ENCODE measurements around the gene WDTC1. TPM values are rescaled to one million over a fixed set of nuclear protein-coding genes. Genes with fewer than 3 reads are reported as not detected.

The WDTC1 gene
- total RNA-seq, 4 donors from 2014 or later = 39.9 to 79.8 (median 62.0) TPM

- TF ChIP-seq POLR2A (IDR thresholded peaks at IDR 0.05; ENCODE audit: low read depth) (no peak), EP300 (IDR thresholded peaks at IDR 0.05) (no peak), POLR2AphosphoS5 (IDR thresholded peaks at IDR 0.05) (no peak), CTCF (IDR thresholded peaks at IDR 0.05) (no peak)
- H3K36me3 ChIP-seq = peaks cover 66 to 93% (median 90%) of the 10 kb centered on the region in 4 donors
- H3K27me3 ChIP-seq = no peaks in the 10 kb centered on the region
- intact Hi-C loops (cut with DNase I) = loop anchor here (1.0 to 2.0 kb wide), 2 partner anchors 32 to 56 kb away; no protein-coding TSS in a partner anchor
- no peaks in the 10 kb centered on the region for H3K9me3 ChIP-seq
- peaks cover 18 to 30% (median 27%) of the 10 kb centered on the region in 4 donors for H3K4me1 ChIP-seq
- DNase-seq (ENCODE audit: extremely low spot score) = no peak
- H3K27ac ChIP-seq (replicated peaks in 1 of 4) = no peak overlapping the region
- H3K4me3 ChIP-seq = no peak overlapping the region
- WGBS = 80% methylated on average over 20 of the region's 37 CpGs
These were observed 122.3 kb downstream of the WDTC1 start for GRCh38 chr1:27356619-27357280.

GRCh38 chr1:27357281-27358037, 123.0 kb downstream of the WDTC1 start:
- H3K9me3 ChIP-seq = no peaks in the 10 kb centered on the region
- H3K27me3 ChIP-seq = no peaks in the 10 kb centered on the region
- DNase-seq (ENCODE audit: extremely low spot score) = no peak
- peak; percentile 95 to 98 (median 97) for TF ChIP-seq CTCF (IDR thresholded peaks at IDR 0.05)
- TF ChIP-seq POLR2AphosphoS5 (IDR thresholded peaks at IDR 0.05) = peak in 1 of 2 donors; percentile 70
- no peak for TF ChIP-seq EP300 (IDR thresholded peaks at IDR 0.05)
- intact Hi-C loops (cut with DNase I) = loop anchor here (1.0 to 2.0 kb wide), 2 partner anchors 31 to 57 kb away; no protein-coding TSS in a partner anchor
- WGBS = 40% methylated on average over 8 of the region's 40 CpGs
- H3K4me3 ChIP-seq = peak overlapping the region in 2 of 4 donors; percentile 16 to 29
- peaks cover 18 to 30% (median 27%) of the 10 kb centered on the region in 4 donors for H3K4me1 ChIP-seq
- peaks cover 73 to 100% (median 96%) of the 10 kb centered on the region in 4 donors for H3K36me3 ChIP-seq
- H3K27ac ChIP-seq (replicated peaks in 1 of 4) = peak overlapping the region in 1 of 4 donors; percentile 22

Small RNA genes within 50 kb of the gene (small RNA-seq; reads per million reads assigned to genes)
- gene RF00019 (0 reads per million in 3 donors), gene RNU6-48P (0 reads per million in 3 donors), gene SNRPEP7 (0 reads per million in 3 donors)

Other genes starting within 250 kb of the WDTC1 start
- 10 to 100 TPM; 33.6 to 50.3 (median 41.5) TPM for gene TRNP1, start 240.9 kb upstream of the WDTC1 start, total RNA-seq
- gene TENT5B, start 221.8 kb upstream of the WDTC1 start, total RNA-seq = 100 to 1,000 TPM; 168 to 299 (median 239) TPM
- 10 to 100 TPM in 3 of 4 donors, 1 to 10 TPM in 1; 8.3 to 29.2 (median 11.4) TPM for gene SLC9A1, start 79.5 kb upstream of the WDTC1 start, total RNA-seq
- gene TMEM222, start 87.5 kb downstream of the WDTC1 start, total RNA-seq = 10 to 100 TPM; 23.3 to 35.3 (median 31.8) TPM
- 1 to 10 TPM in 2 of 4 donors, under 1 TPM in 2; 0.29 to 3.7 (median 1.5) TPM for gene SYTL1, start 107.4 kb downstream of the WDTC1 start, total RNA-seq
- 10 to 100 TPM; 29.7 to 80.1 (median 55.4) TPM for gene MAP3K6, start 132.3 kb downstream of the WDTC1 start, total RNA-seq
- 10 to 100 TPM in 2 of 4 donors, 1 to 10 TPM in 2; 2.9 to 16.6 (median 10.5) TPM for gene FCN3, start 140.2 kb downstream of the WDTC1 start, total RNA-seq
- not detected for gene CD164L2, start 148.7 kb downstream of the WDTC1 start, total RNA-seq
- 1 to 10 TPM in 1 of 4 donors, under 1 TPM in 1, not detected in 2; 0.13 to 4.5 TPM for gene GPR3, start 158.0 kb downstream of the WDTC1 start, total RNA-seq

All from esophagus muscularis mucosa (tissue), 4 donors.